Spinal cord (tissue), 10 donors: Measurements from ENCODE around the gene SOWAHA. TPM values are rescaled to one million over a fixed set of nuclear protein-coding genes. Genes with fewer than 3 reads are reported as not detected.

ENCODE experiments used
- DNase-seq, 6 donors: peaks; one replicate each; pipeline versions ENCODE4 v3.0.0 to v3.0.0-alpha.2; 2013 to 2015; ENCODE audit warnings: low spot score in 6 of 6, low read depth in 4 of 6
- H3K27ac ChIP-seq: one replicate; pipeline ENCODE4 v1.5.1; 2013; ENCODE audit warnings: low read depth, low read length, control low read depth
- H3K27me3 ChIP-seq: one replicate; pipeline ENCODE4 v1.6.1; 2013; ENCODE audit warnings: low read length; ENCODE audit not compliant: control insufficient read depth, insufficient read depth
- H3K36me3 ChIP-seq: one replicate; pipeline ENCODE4 v1.6.1; 2013; ENCODE audit warnings: low read length; ENCODE audit not compliant: control insufficient read depth, insufficient read depth
- H3K4me1 ChIP-seq: one replicate; pipeline ENCODE4 v1.6.1; 2013; ENCODE audit warnings: low read length; ENCODE audit not compliant: control insufficient read depth, insufficient read depth
- H3K4me3 ChIP-seq: one replicate; pipeline ENCODE4 v1.5.1; 2013; ENCODE audit warnings: low read depth, low read length, control low read depth
- H3K9me3 ChIP-seq: one replicate; pipeline ENCODE4 v1.6.1; 2013; ENCODE audit warnings: low read length; ENCODE audit not compliant: control insufficient read depth, insufficient read depth
- WGBS: methylation state at CpG from one replicate; pipeline ENCODE4 v1.1.5; 2013; ENCODE audit warnings: missing lambda C conversion rate; ENCODE audit not compliant: insufficient coverage; 5-methylcytosine and 5-hydroxymethylcytosine counted together
- polyA plus RNA-seq, 2 donors: library from polyadenylated mRNA; unstranded; fragments of 120-200 nt; gene quantifications; one replicate each; pipeline ENCODE4 v1.2.1, GENCODE V29; 2013; ENCODE audit not compliant: insufficient read length in 2 of 2
- total RNA-seq, 2 donors: library from RNA; depleted of rRNA in 1 of 2; stranded (reverse); fragments of 120-200 nt in 1 of 2; fragments of >200 nt in 1 of 2; gene quantifications; one replicate each; pipeline versions ENCODE4 v1.2.3 to v1.2.4, GENCODE V29; 2013 to 2014
- donor health status: healthy.

Gene SOWAHA
- total and polyA plus RNA-seq, 4 donors = 1.2 to 5.8 (median 4.4) TPM

DNA sequence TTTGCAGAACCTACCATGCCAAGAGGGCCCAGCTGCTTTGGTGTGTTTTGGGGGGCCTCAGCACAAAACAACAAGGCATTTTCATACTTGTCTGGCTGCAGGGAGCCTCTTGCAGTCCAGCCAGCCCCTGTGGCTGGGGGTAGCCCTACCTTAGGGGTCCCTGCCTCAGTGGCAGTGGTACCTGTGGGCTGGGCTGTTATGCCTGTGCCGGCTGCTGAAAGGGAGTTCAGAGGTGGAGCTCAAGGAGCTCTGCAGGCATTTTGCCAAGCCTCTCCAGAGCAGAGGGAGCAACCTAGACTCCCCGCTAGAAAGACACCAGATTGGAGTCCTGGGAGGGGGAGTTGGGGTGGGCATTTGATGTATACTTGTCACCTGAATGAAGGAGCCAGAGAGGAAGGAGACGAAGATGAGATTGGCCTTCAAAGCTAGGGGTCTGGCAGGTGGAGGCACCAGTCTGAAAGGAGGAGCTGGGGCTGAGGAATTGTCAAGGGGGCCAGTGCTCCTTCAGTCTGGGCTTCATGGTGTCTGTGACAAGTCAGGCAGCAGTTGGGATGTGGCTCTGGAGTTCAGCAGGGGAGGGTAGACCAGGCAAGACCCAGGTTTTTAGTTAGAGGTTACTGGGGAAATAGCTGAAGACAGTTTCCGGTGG, 15.9 kb downstream of the SOWAHA start:
- 68% methylated on average over 4 of the region's 4 CpGs for WGBS
- H3K9me3 ChIP-seq = no peaks in the 10 kb centered on the region
- no peak overlapping the region for H3K4me3 ChIP-seq
- H3K27me3 ChIP-seq = peaks cover 61% of the 10 kb centered on the region
- no peak for DNase-seq
- peaks cover 5% of the 10 kb centered on the region for H3K36me3 ChIP-seq
- H3K27ac ChIP-seq = no peak overlapping the region
- H3K4me1 ChIP-seq = peaks cover 43% of the 10 kb centered on the region

DNA sequence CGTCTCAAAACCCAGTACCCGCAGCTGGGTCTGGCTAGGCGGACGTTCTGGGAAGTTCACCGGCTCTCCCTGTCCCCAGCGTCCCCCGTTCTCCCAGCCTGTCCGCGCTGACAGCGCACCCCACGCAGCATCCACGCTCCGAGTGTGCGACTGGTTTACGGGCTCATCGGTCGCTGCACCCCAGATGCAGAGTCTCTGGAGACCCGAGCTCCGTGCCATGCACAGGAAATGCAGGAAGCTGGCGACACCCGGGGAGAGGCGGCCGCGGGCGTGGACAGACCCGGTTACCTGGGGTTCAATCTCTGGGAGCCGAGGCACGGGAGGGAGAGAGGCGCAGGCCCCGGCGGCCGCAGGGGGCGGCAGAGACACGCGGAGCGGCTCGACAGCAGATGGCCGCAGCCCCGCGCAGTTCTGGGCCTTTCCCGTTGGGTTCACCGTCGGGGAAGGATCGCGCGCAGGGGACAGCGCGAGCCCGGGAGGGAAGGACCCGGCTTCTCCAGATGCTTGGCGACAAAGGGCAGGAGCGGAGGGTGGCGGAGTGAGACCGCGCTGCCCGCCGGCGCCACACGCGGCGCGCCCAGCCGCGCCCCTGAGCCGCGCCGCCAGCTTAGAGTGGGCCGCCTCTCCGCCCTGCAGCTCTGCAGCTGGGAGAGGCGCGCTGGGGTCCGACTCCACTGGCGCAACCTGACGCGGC, 16.8 kb downstream of the SOWAHA start:
- Histone ChIP-seq H3K27me3 (peaks cover 53% of the 10 kb centered on the region), H3K4me3 (peak overlapping the region; percentile 45), H3K27ac (peak overlapping the region; percentile 15), H3K9me3 (no peaks in the 10 kb centered on the region), H3K4me1 (peaks cover 38% of the 10 kb centered on the region), H3K36me3 (peaks cover 5% of the 10 kb centered on the region)
- WGBS = 4% methylated on average over 75 of the region's 75 CpGs
- peak in 2 of 6 donors; percentile 85 to 88 for DNase-seq

DNA sequence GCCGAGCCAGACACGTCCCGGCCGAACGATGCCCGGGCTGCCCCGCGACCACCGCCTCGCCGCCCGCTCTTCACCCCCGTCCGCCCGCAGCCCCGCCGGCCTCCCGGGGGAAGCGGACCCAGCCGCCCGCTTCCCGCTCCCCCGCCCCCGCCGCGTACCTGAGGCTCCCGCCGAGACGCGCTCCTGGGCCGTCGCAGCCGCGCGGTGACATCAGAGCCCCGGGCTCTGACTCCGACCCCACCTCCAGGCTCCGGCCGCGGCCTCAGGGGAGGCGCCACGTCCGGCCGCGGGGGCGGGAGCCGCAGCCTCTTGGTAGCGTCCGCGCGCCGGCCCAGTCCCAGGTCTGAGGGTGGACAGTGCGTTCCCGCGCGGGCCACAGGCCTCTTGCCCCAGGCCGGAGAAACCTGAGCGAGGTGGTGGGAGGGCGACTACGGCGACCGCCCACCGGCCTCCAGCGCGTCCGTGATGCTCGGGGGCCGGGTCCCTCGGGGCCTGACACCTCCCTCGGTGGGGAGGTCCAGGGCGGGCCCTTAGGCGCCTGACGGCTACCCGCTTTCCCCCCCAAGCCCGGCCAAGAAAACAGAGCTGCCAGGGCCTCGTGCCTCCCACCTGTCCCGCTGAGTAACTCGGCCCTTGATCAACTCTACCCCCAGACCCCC, 17.5 kb downstream of the SOWAHA start, which contains the start of gene SHROOM1:
SHROOM1 (minus strand) TSS at position 212 of the 659 bp plus-strand sequence. CDS start 4,507 bp downstream, outside the sequence.
- H3K36me3 ChIP-seq = peaks cover 5% of the 10 kb centered on the region
- 3% methylated on average over 78 of the region's 78 CpGs for WGBS
- no peaks in the 10 kb centered on the region for H3K9me3 ChIP-seq
- peak within 1 kb of the TSS; percentile 45 for H3K4me3 ChIP-seq
- peaks cover 51% of the 10 kb centered on the region for H3K27me3 ChIP-seq
- H3K27ac ChIP-seq = peak within 1 kb of the TSS; percentile 25
- no peak for DNase-seq
- H3K4me1 ChIP-seq = peaks cover 33% of the 10 kb centered on the region

DNA sequence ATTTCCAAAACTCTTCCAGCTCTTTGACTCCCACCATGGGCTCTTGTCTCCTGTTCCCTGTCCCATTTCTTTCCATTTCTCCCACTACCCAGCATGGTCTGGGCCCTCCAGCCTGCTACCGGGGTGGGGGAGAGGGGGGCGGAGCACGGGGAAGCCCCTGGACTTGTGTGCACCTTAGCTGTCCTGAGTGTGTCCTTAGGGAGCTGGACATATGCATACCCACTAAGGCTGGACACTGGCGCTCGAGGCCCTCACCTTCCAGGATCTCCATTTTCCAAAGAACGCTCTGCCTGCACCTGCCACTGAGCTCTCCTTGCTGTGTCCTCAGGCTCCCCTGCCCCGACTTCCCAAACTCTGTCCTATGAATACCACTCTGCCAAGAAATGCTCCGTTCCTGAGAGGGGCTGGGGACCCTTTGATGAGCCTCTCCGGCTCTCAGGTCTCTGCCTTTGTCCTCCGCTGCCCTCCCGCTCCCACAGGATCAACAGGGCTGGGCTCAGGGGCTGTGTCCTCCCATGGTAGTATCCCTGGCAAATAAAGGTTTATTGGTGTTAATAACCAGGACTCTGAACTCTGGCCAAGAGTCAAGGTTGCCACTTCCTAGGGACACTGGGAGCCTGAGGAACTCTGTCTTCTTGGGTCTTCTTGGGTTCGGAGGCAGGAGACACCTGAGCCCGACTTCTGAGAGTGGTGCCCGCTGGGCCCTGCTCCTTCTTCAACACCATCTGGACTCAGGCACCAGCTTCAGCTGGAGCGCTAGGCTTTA, 18.2 kb downstream of the SOWAHA start:
- no peaks in the 10 kb centered on the region for H3K9me3 ChIP-seq
- no peak overlapping the region for H3K4me3 ChIP-seq
- WGBS = 94% methylated on average over 9 of the region's 15 CpGs
- no peak for DNase-seq
- peaks cover 3% of the 10 kb centered on the region for H3K36me3 ChIP-seq
- H3K27ac ChIP-seq = peak overlapping the region; percentile 25
- peaks cover 46% of the 10 kb centered on the region for H3K27me3 ChIP-seq
- peaks cover 27% of the 10 kb centered on the region for H3K4me1 ChIP-seq

DNA sequence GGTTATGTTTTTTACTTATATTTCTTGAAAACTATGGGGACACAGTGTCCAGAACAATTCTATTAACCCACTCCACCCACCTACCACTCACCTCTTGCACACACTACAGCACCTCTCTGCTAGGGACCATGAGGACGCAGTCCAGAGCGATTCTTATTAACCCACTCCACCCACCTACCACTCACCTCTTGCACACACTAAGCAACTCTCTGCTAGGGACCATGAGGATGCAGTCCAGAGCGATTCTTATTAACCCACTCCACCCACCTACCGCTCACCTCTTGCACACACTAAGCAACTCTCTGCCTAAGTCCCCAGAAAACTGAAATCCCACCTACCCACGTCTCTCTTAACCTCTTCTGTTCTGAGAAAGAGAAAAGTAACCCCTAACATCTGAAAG, 19.5 kb downstream of the SOWAHA start:
- WGBS = 94% methylated on average over 5 of the region's 5 CpGs
- Histone ChIP-seq H3K4me1 (peaks cover 22% of the 10 kb centered on the region), H3K36me3 (peaks cover 3% of the 10 kb centered on the region), H3K27me3 (peaks cover 35% of the 10 kb centered on the region), H3K27ac (no peak overlapping the region), H3K9me3 (no peaks in the 10 kb centered on the region), H3K4me3 (no peak overlapping the region)
- DNase-seq = no peak

DNA sequence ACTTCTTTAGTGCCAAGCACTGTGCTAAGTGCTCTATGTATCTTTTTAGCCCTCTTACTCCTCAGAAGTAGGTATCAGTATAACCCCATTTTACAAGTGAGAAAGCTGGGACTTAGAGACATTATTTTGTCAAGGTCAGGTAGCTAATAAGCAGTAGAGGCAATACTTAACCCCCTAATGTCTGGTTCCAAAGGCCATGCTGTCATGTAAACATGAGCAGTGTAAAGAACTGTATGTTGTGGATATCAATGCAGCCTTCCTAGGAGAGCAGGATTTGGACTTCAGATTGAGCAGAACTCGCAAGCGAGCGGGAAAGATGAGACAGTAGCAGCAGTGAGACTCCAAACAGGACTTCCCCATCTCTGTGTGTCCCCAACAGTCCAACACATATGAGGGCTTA, 21.0 kb downstream of the SOWAHA start:
- peaks cover 28% of the 10 kb centered on the region for H3K4me1 ChIP-seq
- no peaks in the 10 kb centered on the region for H3K36me3 ChIP-seq
- peaks cover 20% of the 10 kb centered on the region for H3K27me3 ChIP-seq
- 100% methylated on average over 2 of the region's 3 CpGs for WGBS
- no peak for DNase-seq
- no peak overlapping the region for H3K27ac ChIP-seq
- no peaks in the 10 kb centered on the region for H3K9me3 ChIP-seq
- no peak overlapping the region for H3K4me3 ChIP-seq

DNA sequence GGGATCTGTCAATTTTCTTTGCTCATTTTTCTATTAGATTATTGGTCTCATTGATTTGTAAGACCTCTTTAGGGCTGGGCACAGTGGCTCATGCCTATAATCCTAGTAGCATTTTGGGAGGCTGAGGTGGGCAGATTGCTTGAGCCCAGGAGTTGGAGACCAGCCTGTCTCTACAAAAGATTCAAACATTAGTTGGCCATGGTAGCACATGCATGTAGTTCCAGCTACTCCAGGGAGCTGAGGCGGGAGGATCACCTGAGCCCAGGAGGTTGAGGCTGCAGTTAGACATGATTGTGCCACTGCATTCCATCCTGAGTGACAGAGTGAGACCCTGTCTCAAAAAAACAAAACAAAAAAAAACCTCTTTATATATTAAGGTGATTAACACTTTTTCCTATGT, 23.8 kb downstream of the SOWAHA start:
- Histone ChIP-seq H3K27me3 (no peaks in the 10 kb centered on the region), H3K27ac (no peak overlapping the region), H3K9me3 (no peaks in the 10 kb centered on the region), H3K4me1 (peaks cover 10% of the 10 kb centered on the region), H3K36me3 (no peaks in the 10 kb centered on the region), H3K4me3 (no peak overlapping the region)
- no peak for DNase-seq
- 100% methylated on average over 1 of the region's 1 CpG for WGBS

DNA sequence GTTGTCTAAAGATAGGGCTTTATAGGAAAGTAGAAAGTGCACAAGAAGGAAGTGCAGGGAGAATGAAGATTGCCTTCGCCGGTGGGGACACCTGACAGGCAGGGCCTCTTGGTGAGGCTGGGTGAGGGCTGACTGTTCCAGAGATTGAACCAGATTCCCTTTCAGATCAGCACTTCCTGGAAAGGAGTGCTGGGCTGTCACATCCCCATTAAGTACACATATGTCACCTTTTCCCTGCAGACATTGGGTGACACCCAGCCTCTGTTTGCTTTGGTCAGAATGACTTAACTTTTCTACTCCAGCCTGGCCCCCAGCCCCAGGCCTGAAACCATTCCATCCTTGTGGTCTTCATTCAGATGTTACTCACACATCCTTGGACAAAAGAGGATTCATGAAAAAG, 24.8 kb downstream of the SOWAHA start:
- peaks cover 10% of the 10 kb centered on the region for H3K4me1 ChIP-seq
- H3K9me3 ChIP-seq = no peaks in the 10 kb centered on the region
- peak overlapping the region; percentile 27 for H3K27ac ChIP-seq
- no peaks in the 10 kb centered on the region for H3K27me3 ChIP-seq
- H3K36me3 ChIP-seq = no peaks in the 10 kb centered on the region
- no peak for DNase-seq
- WGBS = 76% methylated on average over 2 of the region's 2 CpGs
- no peak overlapping the region for H3K4me3 ChIP-seq

DNA sequence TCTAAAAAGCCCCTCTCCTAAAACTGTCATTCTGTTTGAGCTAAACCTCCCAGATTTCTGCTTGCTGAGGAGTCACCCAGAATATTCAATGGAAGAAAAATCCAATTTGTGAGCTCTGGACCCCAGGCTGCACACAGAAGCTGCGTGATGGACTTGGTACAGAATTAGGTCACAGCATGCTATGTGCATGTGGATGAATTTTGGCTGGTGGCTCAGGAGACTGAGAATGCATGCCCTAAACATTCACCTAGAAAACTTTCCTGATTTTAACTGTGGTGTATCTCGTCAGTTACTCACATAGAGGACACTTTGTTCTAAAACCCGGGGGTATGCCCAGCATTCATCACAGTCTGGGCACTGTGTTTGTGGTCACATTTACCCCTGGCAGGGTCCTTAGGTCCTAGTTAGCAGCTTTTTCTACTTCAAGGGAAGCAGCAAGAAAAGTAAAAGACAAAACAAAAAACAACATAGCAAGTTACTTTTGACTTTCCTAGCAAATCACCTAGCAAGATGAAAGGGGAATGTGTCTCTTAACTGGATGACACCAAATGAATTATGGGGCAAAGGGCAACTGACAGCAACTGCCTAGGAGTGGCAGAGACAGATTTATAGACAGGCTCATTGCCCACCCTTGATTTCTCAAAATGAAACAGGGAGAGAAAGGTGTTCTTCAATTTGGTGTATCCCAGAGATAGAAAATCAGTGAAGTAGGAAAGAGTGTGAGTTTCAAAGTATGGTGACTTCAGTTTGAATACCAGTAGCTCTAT, 25.6 kb downstream of the SOWAHA start:
- Histone ChIP-seq H3K4me1 (peaks cover 10% of the 10 kb centered on the region), H3K36me3 (no peaks in the 10 kb centered on the region), H3K27ac (peak overlapping the region; percentile 63), H3K4me3 (no peak overlapping the region), H3K9me3 (no peaks in the 10 kb centered on the region), H3K27me3 (no peaks in the 10 kb centered on the region)
- DNase-seq = no peak
- WGBS = 38% methylated on average over 2 of the region's 3 CpGs
